Endodermal cell (in vitro differentiated cells): ENCODE data around the gene DHX8. TPM values are rescaled to one million over a fixed set of nuclear protein-coding genes. Genes with fewer than 3 reads are reported as not detected.

Source experiments
- DNase-seq: peaks from one replicate; pipeline ENCODE4 v3.0.0-alpha.2; 2017
- H3K27ac ChIP-seq: 2 replicates; pipeline ENCODE4 v1.5.1; 2013; ENCODE audit warnings: mild to moderate bottlenecking, low read depth, low read length, moderate library complexity
- H3K27me3 ChIP-seq: 2 replicates; pipeline ENCODE4 v1.6.1; 2013; ENCODE audit warnings: mild to moderate bottlenecking, low read length, moderate library complexity; ENCODE audit not compliant: insufficient read depth, control insufficient read depth, poor library complexity, severe bottlenecking
- H3K36me3 ChIP-seq: 2 replicates; pipeline ENCODE4 v1.7.0; 2013; ENCODE audit warnings: mild to moderate bottlenecking, low read length, moderate library complexity; ENCODE audit not compliant: control insufficient read depth, insufficient read depth
- H3K4me1 ChIP-seq: one replicate; pipeline ENCODE4 v1.7.0; 2013; ENCODE audit warnings: low read length; ENCODE audit not compliant: control insufficient read depth, insufficient read depth
- H3K4me3 ChIP-seq: 2 replicates; pipeline ENCODE4 v1.5.1; 2013; ENCODE audit warnings: mild to moderate bottlenecking, low read length, moderate library complexity
- H3K9ac ChIP-seq: 2 replicates; pipeline ENCODE4 v1.6.1; 2013; ENCODE audit warnings: mild to moderate bottlenecking, low read length, moderate library complexity; ENCODE audit not compliant: poor library complexity, severe bottlenecking; ENCODE audit errors: extremely low read depth
- H3K9me3 ChIP-seq: 2 replicates; pipeline ENCODE4 v1.6.1; 2013; ENCODE audit warnings: mild to moderate bottlenecking, low read length, moderate library complexity; ENCODE audit not compliant: control insufficient read depth
- H3K27ac Mint-ChIP-seq: 2 replicates; pipeline ENCODE4 v1.8.0; 2020; ENCODE audit warnings: mixed read lengths
- H3K27me3 Mint-ChIP-seq: 2 replicates; pipeline ENCODE4 v1.8.0; 2021; ENCODE audit warnings: mild to moderate bottlenecking, mixed read lengths; ENCODE audit not compliant: insufficient read depth
- H3K36me3 Mint-ChIP-seq: 2 replicates; pipeline ENCODE4 v1.8.0; 2020; ENCODE audit warnings: low read depth, mixed read lengths
- H3K4me1 Mint-ChIP-seq: 2 replicates; pipeline ENCODE4 v1.8.0; 2020; ENCODE audit warnings: mixed read lengths
- H3K4me3 Mint-ChIP-seq: 2 replicates; pipeline ENCODE4 v1.8.0; 2020; ENCODE audit warnings: mild to moderate bottlenecking, moderate library complexity, mixed read lengths
- H3K9me3 Mint-ChIP-seq: 2 replicates; pipeline ENCODE4 v1.8.0; 2020; ENCODE audit warnings: mild to moderate bottlenecking, mixed read lengths
- CTCF ChIP-seq: fragments of 200-600 bp; sonication (generic); conservative IDR thresholded peaks from 2 replicates; pipeline ENCODE4 v1.5.0; 2021; ENCODE audit warnings: antibody characterized with exemption, mild to moderate bottlenecking
- WGBS, 2 experiments: methylation state at CpG; one replicate each; pipeline versions ENCODE4 v1.1.5 to v1.1.7; 2013; ENCODE audit warnings: missing lambda C conversion rate in 2 of 2, mixed read lengths in 1 of 2; ENCODE audit not compliant: insufficient coverage in 1 of 2, insufficient read length in 1 of 2; 5-methylcytosine and 5-hydroxymethylcytosine counted together
- total RNA-seq, 2 donors: library from RNA; stranded (reverse); fragmentation: NEBNext Ultra II Directional in 1 of 2; extraction: Animal tissue kit (Norgen Biotek cat#: 25700) in 1 of 2; gene quantifications; 2 replicates in 1 of 2; 3 replicates in 1 of 2; pipeline ENCODE4 v1.2.1, GENCODE V29; 2021

The DHX8 gene
- total RNA-seq, 2 donors from 2014 or later = 53.3 to 57.1 TPM

GRCh38 chr17:43533699-43534098 lies 49.9 kb downstream of the DHX8 start:
- 81% methylated on average over 4 of the region's 4 CpGs; no CpG with 5 or more reads in 1 of the 2 experiments for WGBS, 2 experiments
- H3K27me3 ChIP-seq = no peaks in the 10 kb centered on the region
- no peak overlapping the region for H3K4me3 Mint-ChIP-seq
- H3K9me3 Mint-ChIP-seq = no peaks in the 10 kb centered on the region
- H3K9me3 ChIP-seq = no peaks in the 10 kb centered on the region
- peaks cover 30% of the 10 kb centered on the region for H3K4me1 Mint-ChIP-seq
- no peak overlapping the region for H3K9ac ChIP-seq
- H3K27me3 Mint-ChIP-seq = no peaks in the 10 kb centered on the region
- peaks cover 56% of the 10 kb centered on the region for H3K36me3 ChIP-seq
- no peak for DNase-seq
- H3K27ac ChIP-seq = no peak overlapping the region
- TF ChIP-seq CTCF = peak; percentile 46
- peaks cover 18% of the 10 kb centered on the region for H3K4me1 ChIP-seq
- H3K36me3 Mint-ChIP-seq = peaks cover 34% of the 10 kb centered on the region
- no peak overlapping the region for H3K4me3 ChIP-seq
- no peak overlapping the region for H3K27ac Mint-ChIP-seq

GRCh38 chr17:43534909-43535308 lies 51.1 kb downstream of the DHX8 start:
- peaks cover 44% of the 10 kb centered on the region for H3K36me3 ChIP-seq
- TF ChIP-seq CTCF = no peak
- H3K27me3 Mint-ChIP-seq = no peaks in the 10 kb centered on the region
- H3K4me3 ChIP-seq = no peak overlapping the region
- DNase-seq = no peak
- no peak overlapping the region for H3K27ac Mint-ChIP-seq
- no peaks in the 10 kb centered on the region for H3K9me3 Mint-ChIP-seq
- no peak overlapping the region for H3K9ac ChIP-seq
- H3K9me3 ChIP-seq = no peaks in the 10 kb centered on the region
- H3K4me1 Mint-ChIP-seq = peaks cover 27% of the 10 kb centered on the region
- no peak overlapping the region for H3K27ac ChIP-seq
- H3K36me3 Mint-ChIP-seq = peaks cover 34% of the 10 kb centered on the region
- H3K4me1 ChIP-seq = peaks cover 12% of the 10 kb centered on the region
- no peak overlapping the region for H3K4me3 Mint-ChIP-seq
- H3K27me3 ChIP-seq = no peaks in the 10 kb centered on the region
- WGBS, 2 experiments = 89 to 96% methylated on average over 5 of the region's 5 CpGs

- no peaks in the 10 kb centered on the region for H3K9me3 Mint-ChIP-seq
- peaks cover 34% of the 10 kb centered on the region for H3K36me3 Mint-ChIP-seq
- H3K4me1 ChIP-seq = no peaks in the 10 kb centered on the region
- 50 to 79% methylated on average over 2 to 6 of the region's 6 CpGs for WGBS, 2 experiments
- H3K9me3 ChIP-seq = no peaks in the 10 kb centered on the region
- no peaks in the 10 kb centered on the region for H3K27me3 Mint-ChIP-seq
- TF ChIP-seq CTCF = no peak
- H3K27ac ChIP-seq = no peak overlapping the region
- no peak for DNase-seq
- H3K4me3 Mint-ChIP-seq = no peak overlapping the region
- no peak overlapping the region for H3K9ac ChIP-seq
- peaks cover 23% of the 10 kb centered on the region for H3K4me1 Mint-ChIP-seq
- peak overlapping the region; percentile 14 for H3K27ac Mint-ChIP-seq
- no peaks in the 10 kb centered on the region for H3K27me3 ChIP-seq
- peaks cover 48% of the 10 kb centered on the region for H3K36me3 ChIP-seq
- H3K4me3 ChIP-seq = no peak overlapping the region
These were observed 52.6 kb downstream of the DHX8 start for GRCh38 chr17:43536236-43536992.
